ENCODE results near the gene RTN4IP1.
"Not testable (repeated sequence)": the region's sequence is repeated elsewhere in the genome, so short reads cannot be mapped to it uniquely, and the experiment has no call there.

Gene RTN4IP1

GRCh38 chr6:106579281-106579680 lies 50.0 kb downstream of the RTN4IP1 start:
- DNase-seq, result no peak

- no peak for DNase-seq
These were observed 54.4 kb downstream of the RTN4IP1 start for GRCh38 chr6:106574741-106575458.

GRCh38 chr6:106572875-106573585 lies 56.3 kb downstream of the RTN4IP1 start:
- DNase-seq, result no peak

GRCh38 chr6:106572436-106572835 lies 56.9 kb downstream of the RTN4IP1 start:
- no peak for DNase-seq

GRCh38 chr6:106569428-106569827 lies 59.9 kb downstream of the RTN4IP1 start:
- no peak for DNase-seq

GRCh38 chr6:106568530-106568929 lies 60.8 kb downstream of the RTN4IP1 start:
- no peak for DNase-seq

- DNase-seq, result no peak
These were observed 64.8 kb downstream of the RTN4IP1 start for GRCh38 chr6:106564476-106564875.

GRCh38 chr6:106563614-106564013 lies 65.7 kb downstream of the RTN4IP1 start:
- DNase-seq, result no peak

- DNase-seq, result no peak
These were observed 67.5 kb downstream of the RTN4IP1 start for GRCh38 chr6:106561686-106562405.

- DNase-seq, result peak; percentile 16
These were observed 68.2 kb downstream of the RTN4IP1 start for GRCh38 chr6:106560996-106561685.

GRCh38 chr6:106559659-106560058 lies 69.6 kb downstream of the RTN4IP1 start:
- not testable (repeated sequence) for DNase-seq

GRCh38 chr6:106558364-106558763 lies 70.9 kb downstream of the RTN4IP1 start:
- no peak for DNase-seq

- no peak for DNase-seq
These were observed 71.5 kb downstream of the RTN4IP1 start for GRCh38 chr6:106557837-106558236.

- DNase-seq, result no peak
These were observed 72.8 kb downstream of the RTN4IP1 start for GRCh38 chr6:106556368-106556960.

GRCh38 chr6:106555767-106556166 lies 73.5 kb downstream of the RTN4IP1 start:
- no peak for DNase-seq

- no peak for DNase-seq
These were observed 75.9 kb downstream of the RTN4IP1 start for GRCh38 chr6:106553440-106553839.

- DNase-seq, result no peak
These were observed 78.1 kb downstream of the RTN4IP1 start for GRCh38 chr6:106551155-106551554.

- DNase-seq, result no peak
These were observed 79.8 kb downstream of the RTN4IP1 start for GRCh38 chr6:106549521-106549920.

GRCh38 chr6:106548926-106549455 lies 80.3 kb downstream of the RTN4IP1 start:
- not testable (repeated sequence) for DNase-seq

- DNase-seq, result peak; percentile 60
These were observed 81.5 kb downstream of the RTN4IP1 start for GRCh38 chr6:106547601-106548453.

GRCh38 chr6:106546691-106547414 lies 82.4 kb downstream of the RTN4IP1 start:
- DNase-seq, result no peak

Measured in CD4-positive, alpha-beta T cell treated with Interleukin-6 for 4 hours (primary cell).